GM12891 (cell line): ENCODE results near the gene TMEM151A.

Source experiments
- DNase-seq: peaks from one replicate; pipeline ENCODE4 v3.0.0; 2011; ENCODE audit warnings: low spot score; ENCODE audit not compliant: insufficient read length
- FAIRE-seq: peaks from 2 replicates; lab custom pipeline; 2011; peaks lifted over from hg19 to GRCh38; lab: Jason Lieb, UNC
- PAX5 ChIP-seq: IDR thresholded peaks from 2 replicates; pipeline ENCODE4 v1.6.1; 2011; ENCODE audit warnings: low read length, moderate library complexity, mild to moderate bottlenecking; ENCODE audit not compliant: insufficient read depth, severe bottlenecking
- POLR2A ChIP-seq: IDR thresholded peaks from 2 replicates; pipeline ENCODE4 v1.6.1; 2011; ENCODE audit warnings: low read depth, low read length, control low read depth
- POLR2AphosphoS5 ChIP-seq: IDR thresholded peaks from 2 replicates; pipeline ENCODE4 v1.6.1; 2011; ENCODE audit warnings: low read depth, low read length, control low read depth
- POU2F2 ChIP-seq: IDR thresholded peaks from 2 replicates; pipeline ENCODE4 v1.6.1; 2011; ENCODE audit warnings: low read depth, mild to moderate bottlenecking, control low read depth, low read length, moderate library complexity
- SPI1 ChIP-seq: IDR thresholded peaks from 2 replicates; pipeline ENCODE4 v1.6.1; 2011; ENCODE audit warnings: low read depth, low read length, control low read depth
- TAF1 ChIP-seq: IDR thresholded peaks from 2 replicates; pipeline ENCODE4 v1.6.1; 2011; ENCODE audit warnings: low read depth, low read length, control low read depth

The TMEM151A gene

DNA sequence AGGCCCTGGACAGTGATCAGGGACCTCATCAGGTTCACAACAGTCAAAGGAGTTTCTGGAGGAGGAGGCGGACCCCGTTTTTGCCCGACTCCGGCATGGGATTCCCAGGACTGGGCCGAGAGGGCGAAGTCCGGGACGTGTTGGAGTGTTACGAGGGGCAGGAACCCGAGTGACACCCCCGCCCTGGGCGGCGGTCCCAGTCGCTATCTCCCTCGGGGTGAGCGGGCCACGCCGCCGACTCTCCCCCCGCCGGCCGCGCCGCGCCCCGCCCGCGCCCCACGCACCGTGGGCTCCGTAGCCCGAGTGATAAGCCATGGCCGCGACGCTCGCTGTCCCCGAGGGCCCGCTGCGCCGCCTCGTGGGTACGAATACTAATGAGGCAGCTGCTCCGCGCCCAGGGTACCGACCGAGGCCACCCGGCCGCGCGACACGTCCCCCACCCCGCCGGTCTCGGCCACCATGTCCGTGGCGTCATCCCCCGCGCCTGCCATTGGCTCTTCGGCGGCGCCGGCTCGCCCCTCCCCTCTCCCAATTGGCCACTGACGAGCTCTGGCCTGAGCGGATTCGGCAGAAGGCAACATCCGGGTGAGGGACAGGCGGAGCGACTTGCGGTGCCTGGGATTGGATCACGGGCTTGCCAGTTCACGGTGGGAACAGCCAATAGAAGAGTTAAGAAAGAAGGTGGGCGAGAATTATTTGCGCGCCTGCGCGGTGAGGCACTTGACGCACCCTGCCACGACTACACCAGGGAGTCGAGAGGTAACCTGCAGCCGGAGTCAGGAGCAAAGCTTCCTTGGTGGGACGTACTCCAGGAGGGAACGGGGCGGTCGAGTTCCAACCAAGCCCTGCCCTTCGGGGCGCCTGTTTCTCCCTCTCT is 2.8 kb upstream of the TMEM151A start, which contains the start of gene YIF1A:
YIF1A (minus strand) TSS at position 473 of the 877 bp plus-strand sequence; CDS start at position 315, 158 bp downstream.
- DNase-seq = peak; percentile 100
- TF ChIP-seq POLR2AphosphoS5 (peak; percentile 75), POLR2A (peak; percentile 80), SPI1 (no peak)
- peak; percentile 100 for FAIRE-seq

DNA sequence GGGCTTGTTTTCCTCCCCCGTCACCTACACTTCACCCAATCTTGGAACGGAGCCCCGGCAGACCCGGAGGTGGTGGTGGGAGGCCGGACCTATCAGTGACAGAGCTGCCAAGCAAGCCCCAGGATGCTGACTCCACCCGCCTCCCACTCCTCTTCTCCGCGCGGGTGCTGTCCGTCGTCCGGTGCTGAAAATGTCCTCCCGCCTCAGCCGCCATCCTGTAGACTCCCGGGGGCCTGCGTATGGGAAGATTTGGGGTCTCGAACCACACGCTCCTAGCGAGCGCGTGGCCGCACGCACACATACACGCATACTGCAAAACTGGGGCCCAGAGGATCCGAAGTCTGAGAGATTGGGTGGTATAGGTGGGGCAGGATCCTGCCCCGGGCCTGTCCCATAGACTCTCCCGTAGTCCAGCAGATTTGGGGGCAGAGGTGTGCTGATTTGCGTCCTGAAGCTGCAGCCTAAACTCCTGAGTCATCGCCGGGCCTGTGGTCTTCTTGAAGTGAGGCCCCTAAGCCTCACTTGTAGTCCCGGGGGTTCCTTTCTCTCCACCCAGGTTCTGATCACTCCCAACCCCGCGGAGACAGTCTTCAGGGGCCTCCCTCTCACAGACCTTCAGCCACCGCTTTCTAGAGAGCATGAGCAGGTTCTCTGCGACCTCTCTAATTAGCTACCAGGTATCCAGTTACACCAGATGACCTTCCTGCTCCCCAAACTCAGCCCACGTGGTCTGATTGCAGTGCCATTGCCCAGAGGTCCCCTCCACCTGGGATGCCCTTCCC is 2.0 kb upstream of the TMEM151A start:
- DNase-seq (peak; percentile 90), FAIRE-seq (no peak)
- TF ChIP-seq POLR2AphosphoS5 = no peak
- 0 out of 2 replicates have a peak, but pooled peaks have one; percentile 32 for TF ChIP-seq POU2F2
- TF ChIP-seq POLR2A = no peak

- FAIRE-seq (no peak), DNase-seq (no peak)
- no peak for TF ChIP-seq POU2F2
- TF ChIP-seq POLR2A = no peak
- no peak for TF ChIP-seq SPI1
- TF ChIP-seq POLR2AphosphoS5 = no peak
- TF ChIP-seq TAF1 = no peak
- TF ChIP-seq PAX5 = no peak
Measured at GRCh38 chr11:66290330-66290621, 1.4 kb upstream of the TMEM151A start.

GRCh38 chr11:66291303-66291705 is 390 bp upstream of the TMEM151A start:
- DNase-seq (no peak), FAIRE-seq (no peak)
- TF ChIP-seq SPI1 (no peak), PAX5 (no peak), TAF1 (no peak), POU2F2 (no peak), POLR2AphosphoS5 (no peak), POLR2A (no peak)

- DNase-seq (no peak), FAIRE-seq (no peak)
- TF ChIP-seq PAX5 (no peak), POU2F2 (no peak), TAF1 (no peak), POLR2A (no peak), POLR2AphosphoS5 (no peak)
Measured at GRCh38 chr11:66292543-66293332, 1.0 kb downstream of the TMEM151A start.

DNA sequence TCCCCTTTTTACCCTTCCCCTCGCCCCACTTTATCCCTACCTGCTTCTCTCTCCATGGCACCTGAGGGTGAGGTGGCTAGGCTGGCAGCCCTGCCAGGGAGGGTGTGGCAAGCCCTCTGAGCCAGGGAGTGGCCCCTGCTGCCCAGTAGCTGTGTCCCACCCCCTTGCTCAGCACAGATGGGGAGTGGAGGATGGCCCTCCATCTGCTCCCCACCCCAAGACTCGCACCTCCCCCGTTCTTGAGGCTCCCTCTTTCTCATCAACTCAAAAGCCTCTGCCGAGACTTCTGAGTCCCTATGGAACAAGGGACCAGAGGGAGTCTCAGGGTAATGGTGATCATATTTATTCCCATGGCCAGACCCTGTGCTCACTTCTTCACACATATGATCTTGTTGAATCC is 1.7 kb downstream of the TMEM151A start:
- DNase-seq = no peak
- no peak for FAIRE-seq
- TF ChIP-seq POLR2AphosphoS5 (no peak), TAF1 (no peak), SPI1 (no peak), PAX5 (no peak), POU2F2 (no peak), POLR2A (no peak)

DNA sequence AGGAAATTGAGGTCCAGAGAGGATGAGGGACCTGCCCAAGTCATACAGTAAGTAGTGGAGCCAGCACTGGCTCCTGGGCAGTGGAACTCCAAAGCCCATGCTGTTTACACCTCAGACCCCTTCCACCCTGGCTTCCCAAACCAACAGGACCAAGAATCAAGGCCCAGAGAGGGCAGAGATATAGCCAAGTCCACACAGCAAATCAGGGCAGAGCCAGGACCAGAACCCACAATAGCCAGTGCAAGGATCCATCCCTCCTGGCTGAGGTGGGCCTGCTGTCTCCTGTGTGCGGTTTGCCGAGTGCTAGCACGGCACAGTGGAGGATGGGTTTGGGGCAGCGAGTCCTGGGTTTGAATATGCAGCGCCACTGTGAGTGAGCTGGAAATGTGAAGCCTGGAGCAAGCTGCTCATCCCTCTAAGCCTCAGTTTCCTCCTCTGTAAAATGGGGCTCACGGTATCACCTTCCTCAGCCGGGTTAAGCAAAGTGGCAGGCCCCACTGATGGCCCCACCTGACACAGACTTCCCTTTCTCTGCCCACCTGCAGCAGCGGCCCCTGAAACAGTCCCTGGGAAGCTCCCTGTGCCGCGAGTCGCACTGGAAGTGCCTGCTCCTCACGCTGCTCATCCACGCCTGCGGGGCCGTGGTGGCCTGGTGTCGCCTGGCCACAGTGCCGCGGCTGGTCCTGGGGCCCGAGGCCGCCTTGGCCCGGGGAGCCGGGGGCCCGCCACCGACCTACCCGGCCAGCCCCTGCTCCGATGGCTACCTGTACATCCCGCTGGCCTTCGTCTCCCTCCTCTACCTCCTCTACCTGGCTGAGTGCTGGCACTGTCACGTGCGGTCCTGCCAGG is 2.3 kb downstream of the TMEM151A start:
- FAIRE-seq (no peak), DNase-seq (no peak)
- TF ChIP-seq PAX5 (no peak), TAF1 (no peak), POLR2AphosphoS5 (no peak)

DNA sequence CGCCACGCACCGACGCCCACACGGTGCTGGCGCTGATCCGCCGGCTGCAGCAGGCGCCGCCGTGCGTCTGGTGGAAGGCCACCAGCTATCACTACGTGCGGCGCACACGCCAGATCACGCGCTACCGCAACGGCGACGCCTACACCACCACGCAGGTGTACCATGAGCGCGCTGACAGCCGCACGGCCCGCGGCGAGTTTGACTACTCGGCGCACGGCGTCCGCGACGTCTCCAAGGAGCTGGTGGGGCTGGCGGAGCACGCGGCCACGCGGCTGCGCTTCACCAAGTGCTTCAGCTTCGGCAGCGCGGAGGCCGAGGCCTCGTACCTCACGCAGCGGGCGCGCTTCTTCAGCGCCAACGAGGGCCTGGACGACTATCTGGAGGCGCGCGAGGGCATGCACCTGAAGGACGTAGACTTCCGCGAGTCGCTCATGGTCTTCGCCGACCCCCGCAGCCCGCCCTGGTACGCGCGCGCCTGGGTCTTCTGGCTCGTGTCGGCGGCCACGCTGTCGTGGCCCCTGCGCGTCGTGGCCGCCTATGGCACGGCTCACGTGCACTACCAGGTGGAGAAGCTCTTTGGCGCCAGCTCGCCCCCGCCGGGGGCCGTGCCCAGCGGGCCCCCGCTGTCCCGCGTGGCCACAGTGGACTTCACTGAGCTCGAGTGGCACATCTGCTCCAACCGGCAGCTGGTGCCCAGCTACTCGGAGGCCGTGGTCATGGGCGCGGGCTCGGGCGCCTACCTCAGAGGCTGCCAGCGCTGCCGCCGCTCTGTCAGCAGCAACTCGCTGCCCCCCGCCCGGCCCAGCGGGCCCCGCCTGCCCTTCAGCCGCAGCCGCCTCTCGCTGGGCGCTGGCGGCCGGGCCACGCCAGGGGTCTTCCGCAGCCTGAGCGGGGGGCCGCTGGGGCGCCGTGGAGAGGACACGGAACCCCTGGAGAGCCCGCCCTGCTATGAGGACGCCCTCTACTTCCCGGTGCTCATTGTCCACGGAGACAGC is 3.2 kb downstream of the TMEM151A start:
- DNase-seq (no peak), FAIRE-seq (no peak)
- TF ChIP-seq SPI1 (no peak), PAX5 (no peak), POLR2AphosphoS5 (no peak), TAF1 (no peak), POLR2A (no peak), POU2F2 (no peak)
